A673 (cell line): ENCODE results near the gene PTPN21. TPM values are rescaled to one million over a fixed set of nuclear protein-coding genes. Genes with fewer than 3 reads are reported as not detected.

Experiments
- BruUV-seq: library from RNA; stranded (reverse); fragments of 400-500 nt; replicated peaks from 2 replicates; lab custom pipeline; 2021; lab: Mats Ljungman, UMichigan
- CTCF ChIA-PET: fragments of 300-600 bp; sonication (Branson Sonifier 250); formaldehyde crosslinking; loops from one replicate; lab custom pipeline; 2022; ENCODE audit warnings: antibody characterized with exemption; lab: Charles Lee
- POLR2A ChIA-PET: fragments of 300-600 bp; sonication (Branson Sonifier 250); formaldehyde crosslinking; loops from one replicate; lab custom pipeline; 2022; ENCODE audit warnings: antibody characterized with exemption; ENCODE audit not compliant: low non-redundant PET; lab: Charles Lee
- DNase-seq: peaks from one replicate; pipeline ENCODE4 v3.0.0-alpha.2; 2015; ENCODE audit warnings: low spot score
- H3K27ac ChIP-seq: fragments of 200-600 bp; sonication (generic); 2 replicates; pipeline ENCODE4 v1.5.1; 2016; ENCODE audit warnings: mixed run types, low read depth, mild to moderate bottlenecking, mixed read lengths, antibody characterized with exemption, low read length; ENCODE audit not compliant: poor library complexity, severe bottlenecking
- H3K27me3 ChIP-seq: fragments of 200-600 bp; sonication (generic); replicated peaks from 2 replicates; pipeline ENCODE4 v1.6.1; 2017; ENCODE audit warnings: mixed run types, low read depth, mild to moderate bottlenecking, mixed read lengths, antibody characterized with exemption, low read length; ENCODE audit not compliant: insufficient read depth, poor library complexity
- H3K36me3 ChIP-seq: fragments of 200-600 bp; sonication (generic); 2 replicates; pipeline ENCODE4 v1.6.1; 2016; ENCODE audit warnings: mixed run types, mild to moderate bottlenecking, mixed read lengths, antibody characterized with exemption, low read length; ENCODE audit not compliant: insufficient read depth, poor library complexity, severe bottlenecking
- H3K4me1 ChIP-seq: fragments of 200-600 bp; sonication (generic); 2 replicates; pipeline ENCODE4 v1.6.1; 2017; ENCODE audit warnings: mixed run types, mild to moderate bottlenecking, mixed read lengths, antibody characterized with exemption, low read length; ENCODE audit not compliant: insufficient read depth, poor library complexity, severe bottlenecking
- H3K4me3 ChIP-seq: fragments of 200-600 bp; sonication (generic); 2 replicates; pipeline ENCODE4 v1.5.1; 2016; ENCODE audit warnings: low read depth, mixed run types, mild to moderate bottlenecking, mixed read lengths, low read length; ENCODE audit not compliant: poor library complexity, severe bottlenecking
- H3K9me3 ChIP-seq: fragments of 200-600 bp; sonication (generic); 2 replicates; pipeline ENCODE4 v1.6.1; 2016; ENCODE audit warnings: mixed run types, low read depth, mild to moderate bottlenecking, mixed read lengths, antibody characterized with exemption, low read length; ENCODE audit not compliant: poor library complexity, severe bottlenecking
- EZH2 ChIP-seq: fragments of 200-600 bp; sonication (generic); IDR thresholded peaks from 2 replicates; pipeline ENCODE4 v1.6.1; 2017; ENCODE audit warnings: borderline replicate concordance, low read depth, mild to moderate bottlenecking, mixed read lengths, antibody characterized with exemption, low read length; ENCODE audit not compliant: poor library complexity, severe bottlenecking
- intact Hi-C: fragments of 100-400 bp; cut with micrococcal nuclease; formaldehyde crosslinking; loops from one replicate; pipeline ENCODE4 v1.10.0; 2022; ENCODE audit not compliant: unreplicated experiment
- total RNA-seq: library from RNA; stranded (reverse); gene quantifications from 2 replicates; pipeline ENCODE4 v1.2.3, GENCODE V29; 2021
- TF ChIP-seq, protein P1 (sequence below): fragments of 300-800, 200-600 bp; sonication (generic); conservative IDR thresholded peaks from 2 replicates; pipeline ENCODE4 v1.5.1; 2017; ENCODE audit warnings: low read depth, mild to moderate bottlenecking, antibody characterized with exemption, low read length, moderate library complexity, mixed read lengths

Gene PTPN21
- total RNA-seq, 1 experiment from 2014 or later, result 6.1 TPM

DNA sequence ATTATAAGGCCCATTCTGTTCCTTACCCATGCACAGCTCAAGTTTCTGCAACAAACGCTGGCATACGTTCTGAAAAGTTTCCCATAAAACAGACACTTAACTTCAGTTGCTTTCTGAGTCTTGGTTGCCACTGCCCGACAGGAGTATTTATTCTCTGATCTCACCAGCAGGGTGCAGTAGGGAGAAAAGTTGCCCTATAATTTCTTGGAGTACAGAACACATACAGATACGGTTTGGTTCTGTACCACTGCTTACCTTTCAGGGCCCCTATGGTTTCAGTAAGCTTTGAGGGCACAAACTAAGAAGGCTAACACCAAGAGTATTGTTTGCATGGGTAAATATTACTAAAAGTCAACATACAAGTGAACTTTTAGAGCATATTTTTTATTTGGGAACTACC lies 91.5 kb downstream of the PTPN21 start:
- Histone ChIP-seq H3K36me3 (no peaks in the 10 kb centered on the region), H3K4me3 (no peak overlapping the region), H3K27me3 (no peaks in the 10 kb centered on the region), H3K4me1 (no peaks in the 10 kb centered on the region), H3K9me3 (no peaks in the 10 kb centered on the region), H3K27ac (no peak overlapping the region)
- no TSS peak for BruUV-seq
- ChIA-PET CTCF (no interaction called here), POLR2A (no interaction called here)
- intact Hi-C loops, result no loop called here
- DNase-seq, result peak; percentile 43
- TF ChIP-seq EZH2, result no peak
- TF ChIP-seq, protein P1, sequence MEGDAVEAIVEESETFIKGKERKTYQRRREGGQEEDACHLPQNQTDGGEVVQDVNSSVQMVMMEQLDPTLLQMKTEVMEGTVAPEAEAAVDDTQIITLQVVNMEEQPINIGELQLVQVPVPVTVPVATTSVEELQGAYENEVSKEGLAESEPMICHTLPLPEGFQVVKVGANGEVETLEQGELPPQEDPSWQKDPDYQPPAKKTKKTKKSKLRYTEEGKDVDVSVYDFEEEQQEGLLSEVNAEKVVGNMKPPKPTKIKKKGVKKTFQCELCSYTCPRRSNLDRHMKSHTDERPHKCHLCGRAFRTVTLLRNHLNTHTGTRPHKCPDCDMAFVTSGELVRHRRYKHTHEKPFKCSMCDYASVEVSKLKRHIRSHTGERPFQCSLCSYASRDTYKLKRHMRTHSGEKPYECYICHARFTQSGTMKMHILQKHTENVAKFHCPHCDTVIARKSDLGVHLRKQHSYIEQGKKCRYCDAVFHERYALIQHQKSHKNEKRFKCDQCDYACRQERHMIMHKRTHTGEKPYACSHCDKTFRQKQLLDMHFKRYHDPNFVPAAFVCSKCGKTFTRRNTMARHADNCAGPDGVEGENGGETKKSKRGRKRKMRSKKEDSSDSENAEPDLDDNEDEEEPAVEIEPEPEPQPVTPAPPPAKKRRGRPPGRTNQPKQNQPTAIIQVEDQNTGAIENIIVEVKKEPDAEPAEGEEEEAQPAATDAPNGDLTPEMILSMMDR, result peak; percentile 52

- Histone ChIP-seq H3K27ac (no peak overlapping the region), H3K36me3 (no peaks in the 10 kb centered on the region), H3K9me3 (no peaks in the 10 kb centered on the region), H3K4me1 (no peaks in the 10 kb centered on the region), H3K27me3 (no peaks in the 10 kb centered on the region), H3K4me3 (no peak overlapping the region)
- ChIA-PET CTCF (no interaction called here), POLR2A (no interaction called here)
- no TSS peak for BruUV-seq
- intact Hi-C loops, result no loop called here
- no peak for DNase-seq
- TF ChIP-seq EZH2, result no peak
- TF ChIP-seq, protein P1, result no peak
Observed at GRCh38 chr14:88454886-88455285, 99.9 kb downstream of the PTPN21 start.

- POLR2A ChIA-PET, result no interaction called here
- no peaks in the 10 kb centered on the region for H3K36me3 ChIP-seq
- no peak overlapping the region for H3K27ac ChIP-seq
- DNase-seq, result peak; percentile 24
- intact Hi-C loops, result no loop called here
- H3K4me3 ChIP-seq, result no peak overlapping the region
- no peaks in the 10 kb centered on the region for H3K4me1 ChIP-seq
- TF ChIP-seq, protein P1, result no peak
- no peak for TF ChIP-seq EZH2
- H3K9me3 ChIP-seq, result no peaks in the 10 kb centered on the region
- BruUV-seq, result no TSS peak
- no peaks in the 10 kb centered on the region for H3K27me3 ChIP-seq
- CTCF ChIA-PET, result no interaction called here
Observed at GRCh38 chr14:88452231-88452630, 102.6 kb downstream of the PTPN21 start.
